ENCODE results near the gene MMP25.

The MMP25 gene

GRCh38 chr16:3015865-3016521 lies 30.4 kb upstream of the MMP25 start:
- no peaks in the 10 kb centered on the region for H3K9me3 ChIP-seq (ENCODE audit: insufficient read depth, low read length)
- H3K4me2 ChIP-seq (ENCODE audit: low read length): no peak overlapping the region
- no peak overlapping the region for H3K9ac ChIP-seq (ENCODE audit: low read length)
- peaks cover 9% of the 10 kb centered on the region for H3K4me1 ChIP-seq (ENCODE audit: low read length)
- H3K27me3 ChIP-seq (ENCODE audit: low read depth, low read length): peaks cover 7% of the 10 kb centered on the region; the same call in 1 of the 2 replicates
- no peaks in the 10 kb centered on the region for H3K79me2 ChIP-seq (ENCODE audit: low read length)
- no peak overlapping the region for H3K4me3 ChIP-seq (ENCODE audit: low read length)
- no peaks in the 10 kb centered on the region for H4K20me1 ChIP-seq (ENCODE audit: insufficient read depth, low read length)
- H2AFZ ChIP-seq (ENCODE audit: low read depth, low read length): no peak overlapping the region
- TF ChIP-seq EZH2phosphoT487 (IDR thresholded peaks at IDR 0.05; ENCODE audit: low read depth) (no peak), CTCF (IDR thresholded peaks at IDR 0.05; ENCODE audit: low read depth, low read length) (no peak)
- H3K36me3 ChIP-seq (replicated peaks; ENCODE audit: low read depth, low read length): no peaks in the 10 kb centered on the region
- H3K27ac ChIP-seq (ENCODE audit: low read length): no peak overlapping the region

GRCh38 chr16:3017344-3017743 lies 29.0 kb upstream of the MMP25 start:
- Histone ChIP-seq H3K4me3 (ENCODE audit: low read length) (no peak overlapping the region), H3K27me3 (ENCODE audit: low read depth, low read length) (no peaks in the 10 kb centered on the region), H3K79me2 (ENCODE audit: low read length) (no peaks in the 10 kb centered on the region), H4K20me1 (ENCODE audit: insufficient read depth, low read length) (no peaks in the 10 kb centered on the region), H3K4me2 (ENCODE audit: low read length) (no peak overlapping the region), H3K27ac (ENCODE audit: low read length) (no peak overlapping the region), H3K9me3 (ENCODE audit: insufficient read depth, low read length) (no peaks in the 10 kb centered on the region), H3K36me3 (replicated peaks; ENCODE audit: low read depth, low read length) (no peaks in the 10 kb centered on the region), H3K9ac (ENCODE audit: low read length) (no peak overlapping the region), H2AFZ (ENCODE audit: low read depth, low read length) (no peak overlapping the region), H3K4me1 (ENCODE audit: low read length) (peaks cover 22% of the 10 kb centered on the region)
- no peak for TF ChIP-seq EZH2phosphoT487 (IDR thresholded peaks at IDR 0.05; ENCODE audit: low read depth)
- no peak for TF ChIP-seq CTCF (IDR thresholded peaks at IDR 0.05; ENCODE audit: low read depth, low read length)

- no peak within 1 kb of the TSS for H3K9ac ChIP-seq (ENCODE audit: low read length)
These were observed 28.4 kb upstream of the MMP25 start, which contains the start of gene CLDN6 for GRCh38 chr16:3017794-3018506. TSS of gene CLDN6 (minus strand) at chr16:3018183. CDS start at chr16:3016021, 2,162 bp downstream.

More at GRCh38 chr16:3017794-3018506, 28.4 kb upstream of the MMP25 start, which contains the start of gene CLDN6:
- H3K4me3 ChIP-seq (ENCODE audit: low read length): no peak within 1 kb of the TSS
- no peaks in the 10 kb centered on the region for H3K36me3 ChIP-seq (replicated peaks; ENCODE audit: low read depth, low read length)
- no peak within 1 kb of the TSS for H3K27ac ChIP-seq (ENCODE audit: low read length)
- H3K79me2 ChIP-seq (ENCODE audit: low read length): no peaks in the 10 kb centered on the region
- H4K20me1 ChIP-seq (ENCODE audit: insufficient read depth, low read length): no peaks in the 10 kb centered on the region
- no peaks in the 10 kb centered on the region for H3K27me3 ChIP-seq (ENCODE audit: low read depth, low read length)
- H3K9me3 ChIP-seq (ENCODE audit: insufficient read depth, low read length): no peaks in the 10 kb centered on the region
- H3K4me1 ChIP-seq (ENCODE audit: low read length): peaks cover 27% of the 10 kb centered on the region
- no peak within 1 kb of the TSS for H2AFZ ChIP-seq (ENCODE audit: low read depth, low read length)
- TF ChIP-seq EZH2phosphoT487 (IDR thresholded peaks at IDR 0.05; ENCODE audit: low read depth): no peak
- TF ChIP-seq CTCF (IDR thresholded peaks at IDR 0.05; ENCODE audit: low read depth, low read length): 0 out of 2 replicates have a peak, but pooled peaks have one; percentile 11
- no peak within 1 kb of the TSS for H3K4me2 ChIP-seq (ENCODE audit: low read length)

Measured in OCI-LY3 (cell line).